Muscle of arm (tissue), 14 donors: ENCODE results near the gene ACTL8. TPM values are rescaled to one million over a fixed set of nuclear protein-coding genes. Genes with fewer than 3 reads are reported as not detected.

Experiments used
- DNase-seq: peaks from one replicate; pipeline ENCODE4 v3.0.0-alpha.2; 2013
- long read RNA-seq, 11 donors: transcript quantifications; one replicate each; lab custom pipeline, GENCODE V29; 2026
- polyA plus RNA-seq, 12 donors: library from polyadenylated mRNA; unstranded; fragments of 120-200 nt; gene quantifications; one replicate each; pipeline ENCODE4 v1.2.1, GENCODE V29; 2013; ENCODE audit not compliant: insufficient read length in 12 of 12

The ACTL8 gene, protein sequence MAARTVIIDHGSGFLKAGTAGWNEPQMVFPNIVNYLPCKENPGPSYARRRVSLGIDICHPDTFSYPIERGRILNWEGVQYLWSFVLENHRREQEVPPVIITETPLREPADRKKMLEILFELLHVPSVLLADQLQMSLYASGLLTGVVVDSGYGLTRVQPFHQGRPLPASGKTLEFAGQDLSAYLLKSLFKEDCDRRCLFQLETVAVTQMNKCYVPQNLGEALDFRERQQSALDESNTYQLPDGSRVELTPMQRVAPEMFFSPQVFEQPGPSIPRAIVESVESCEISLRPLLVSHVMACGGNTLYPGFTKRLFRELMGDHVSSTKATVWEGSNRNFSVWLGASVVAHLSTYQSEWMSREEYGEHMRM
- polyA plus RNA-seq: not detected
- long read RNA-seq, donor 1: 0 reads
- long read RNA-seq, donor 2: 0 reads
- long read RNA-seq, donor 3: 0 reads
- long read RNA-seq, donor 4: 0 reads
- long read RNA-seq, donor 5: 0 reads
- long read RNA-seq, donor 6: 0 reads
- long read RNA-seq, donor 7: 0 reads
- long read RNA-seq, donor 8: 0 reads
- long read RNA-seq, donor 9: 0 reads
- long read RNA-seq, donor 10: 0 reads
- long read RNA-seq, donor 11: 0 reads

DNA sequence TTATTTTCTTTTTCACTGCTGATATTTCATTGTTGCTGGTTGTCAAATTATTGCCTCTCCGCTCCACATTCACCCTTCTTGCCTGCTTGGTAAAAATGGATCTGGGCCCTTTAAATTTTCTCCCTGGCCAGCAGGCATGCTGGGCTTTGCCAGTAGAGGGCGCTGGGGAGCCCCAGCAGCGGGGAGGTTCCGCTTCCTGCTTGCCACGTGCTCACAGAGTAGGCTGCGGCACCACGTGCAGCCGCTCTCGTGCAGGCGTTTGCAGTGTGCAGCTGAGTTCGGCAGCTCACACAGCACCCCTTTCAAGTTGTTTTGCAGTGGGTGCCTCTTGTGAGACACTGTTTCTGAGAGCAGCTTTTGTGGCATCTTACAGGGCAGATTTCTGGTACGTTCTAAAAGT, at the start of gene ACTL8:
TSS of gene ACTL8 (plus strand) at position 214 of the 400 bp plus-strand sequence. CDS start 67,676 bp downstream, outside the sequence.
- no peak for DNase-seq

DNA sequence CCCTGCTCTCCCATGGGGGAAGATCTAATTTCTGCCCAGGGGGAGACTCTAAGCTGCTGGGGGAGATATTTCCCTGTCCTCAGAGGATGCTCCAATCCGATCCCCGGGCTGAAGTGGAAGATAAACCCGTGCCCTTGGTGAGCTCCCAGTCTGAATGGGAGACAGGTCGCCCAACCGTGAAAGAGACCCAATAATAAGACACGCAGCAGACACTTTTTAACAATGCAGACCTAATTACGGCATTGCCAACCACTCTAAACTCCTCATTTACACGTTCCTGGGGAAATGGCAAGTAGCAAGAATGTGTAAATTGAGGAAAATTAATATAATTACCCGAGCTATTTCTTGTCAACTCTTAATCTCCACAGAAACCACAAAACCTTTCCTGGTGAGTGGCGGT, 48.7 kb upstream of the ACTL8 start:
- no peak for DNase-seq

DNA sequence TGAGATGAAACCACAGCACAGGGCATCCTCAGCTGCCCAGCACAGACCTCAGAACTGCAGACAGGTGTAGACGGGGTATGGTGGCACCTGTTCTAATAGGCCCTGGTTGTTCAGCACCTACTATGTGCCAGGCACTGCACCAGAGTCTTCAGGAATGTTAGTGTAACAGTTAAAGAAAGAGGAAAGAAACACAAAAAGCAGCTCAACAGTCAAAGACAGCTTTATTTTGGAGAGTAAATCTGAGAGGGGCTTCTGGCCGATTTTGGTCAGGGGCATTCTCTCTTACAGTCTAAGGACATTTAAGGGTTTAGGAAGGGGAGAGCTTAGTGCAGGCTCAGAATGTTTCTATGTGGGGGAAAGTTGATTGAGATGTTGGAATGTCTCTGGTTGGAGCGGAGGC, 45.2 kb upstream of the ACTL8 start:
- DNase-seq: no peak

DNA sequence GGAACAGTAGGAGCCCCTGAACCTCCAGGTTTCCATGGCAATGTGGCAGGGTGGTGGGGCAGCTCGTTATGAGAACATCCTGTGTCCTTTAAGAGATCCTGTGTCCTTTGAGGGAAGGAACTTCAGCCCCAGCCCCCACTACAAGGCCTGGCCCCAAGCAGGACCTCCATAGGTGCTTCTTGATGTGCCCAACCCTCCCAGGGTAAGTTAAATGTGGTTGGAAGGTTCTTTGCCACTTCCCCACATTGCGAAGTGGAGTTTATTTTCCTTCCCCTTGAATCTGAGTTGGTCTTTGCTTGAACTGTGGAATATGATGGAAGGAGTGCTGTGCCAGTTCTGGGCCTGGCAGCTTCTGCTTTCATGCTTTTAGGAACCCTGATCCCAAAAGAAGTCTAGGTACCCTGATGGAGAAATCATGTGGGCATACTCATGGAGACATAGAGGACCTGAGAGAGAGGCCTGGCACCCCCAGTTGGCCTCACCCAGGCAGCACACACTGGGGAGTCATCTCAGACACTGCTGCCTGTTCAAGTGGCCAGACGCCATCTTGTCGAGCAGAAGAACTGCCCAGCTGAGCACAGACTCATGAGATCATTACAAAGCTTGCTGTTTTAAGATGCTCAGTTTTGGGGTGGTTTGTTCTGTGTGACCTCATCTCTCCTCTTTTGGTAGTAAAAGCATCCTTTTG, 44.1 kb upstream of the ACTL8 start:
- no peak for DNase-seq

DNA sequence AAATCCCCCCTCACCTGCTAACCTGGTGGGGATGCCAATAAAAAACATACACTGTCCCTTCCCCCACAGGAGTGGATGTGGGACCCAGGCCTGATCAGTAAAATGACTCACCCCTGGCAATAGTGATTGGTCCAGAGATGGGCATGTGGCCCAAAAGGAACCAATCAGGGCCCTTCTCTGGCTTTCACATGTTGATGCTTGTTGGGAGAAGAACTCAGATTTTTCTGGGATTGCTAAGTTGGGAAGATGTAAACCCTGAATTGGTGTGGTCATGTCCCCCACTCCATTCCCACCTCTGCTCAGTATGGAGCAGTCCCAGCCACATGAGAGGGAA, 43.6 kb upstream of the ACTL8 start:
- no peak for DNase-seq

DNA sequence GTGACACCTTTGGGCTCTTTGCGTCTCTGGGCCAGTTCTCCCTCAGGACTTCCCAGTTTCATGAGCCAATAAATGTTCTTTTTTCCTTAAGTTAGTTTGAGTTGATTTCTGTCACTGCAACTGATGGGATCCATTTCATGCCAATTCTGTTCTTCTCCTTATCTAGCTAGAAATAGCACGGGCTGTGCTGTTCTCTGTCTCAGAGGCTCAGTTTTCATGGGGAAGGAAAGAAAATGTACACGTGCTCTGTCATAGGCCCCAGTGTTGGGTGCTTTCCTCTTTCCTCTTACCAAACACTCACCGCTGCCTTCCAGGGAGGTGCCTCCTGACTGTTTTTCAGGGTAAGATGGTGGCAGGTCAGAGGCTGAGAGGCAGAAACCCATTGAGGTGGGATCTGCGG, 43.2 kb upstream of the ACTL8 start:
- no peak for DNase-seq

DNA sequence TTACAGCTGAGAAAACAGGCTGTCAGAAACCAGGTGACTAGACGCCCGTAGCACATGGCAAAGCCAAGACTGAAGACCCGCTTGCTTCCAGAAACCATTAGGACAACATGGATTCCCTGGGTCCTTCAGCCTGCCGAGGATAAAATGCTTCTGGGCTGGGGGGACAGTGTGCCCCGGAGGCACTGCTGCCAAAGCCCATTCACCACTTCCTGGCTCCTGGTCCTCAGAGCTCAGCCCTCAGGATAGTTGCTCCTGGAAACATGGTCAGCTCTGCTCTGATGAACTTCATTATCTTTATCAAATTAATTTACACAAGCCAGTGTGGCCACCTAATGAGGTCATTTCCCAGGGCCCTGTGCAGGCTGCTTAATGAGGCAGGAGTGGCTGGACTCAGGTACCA, 41.1 kb upstream of the ACTL8 start:
- DNase-seq: no peak

DNA sequence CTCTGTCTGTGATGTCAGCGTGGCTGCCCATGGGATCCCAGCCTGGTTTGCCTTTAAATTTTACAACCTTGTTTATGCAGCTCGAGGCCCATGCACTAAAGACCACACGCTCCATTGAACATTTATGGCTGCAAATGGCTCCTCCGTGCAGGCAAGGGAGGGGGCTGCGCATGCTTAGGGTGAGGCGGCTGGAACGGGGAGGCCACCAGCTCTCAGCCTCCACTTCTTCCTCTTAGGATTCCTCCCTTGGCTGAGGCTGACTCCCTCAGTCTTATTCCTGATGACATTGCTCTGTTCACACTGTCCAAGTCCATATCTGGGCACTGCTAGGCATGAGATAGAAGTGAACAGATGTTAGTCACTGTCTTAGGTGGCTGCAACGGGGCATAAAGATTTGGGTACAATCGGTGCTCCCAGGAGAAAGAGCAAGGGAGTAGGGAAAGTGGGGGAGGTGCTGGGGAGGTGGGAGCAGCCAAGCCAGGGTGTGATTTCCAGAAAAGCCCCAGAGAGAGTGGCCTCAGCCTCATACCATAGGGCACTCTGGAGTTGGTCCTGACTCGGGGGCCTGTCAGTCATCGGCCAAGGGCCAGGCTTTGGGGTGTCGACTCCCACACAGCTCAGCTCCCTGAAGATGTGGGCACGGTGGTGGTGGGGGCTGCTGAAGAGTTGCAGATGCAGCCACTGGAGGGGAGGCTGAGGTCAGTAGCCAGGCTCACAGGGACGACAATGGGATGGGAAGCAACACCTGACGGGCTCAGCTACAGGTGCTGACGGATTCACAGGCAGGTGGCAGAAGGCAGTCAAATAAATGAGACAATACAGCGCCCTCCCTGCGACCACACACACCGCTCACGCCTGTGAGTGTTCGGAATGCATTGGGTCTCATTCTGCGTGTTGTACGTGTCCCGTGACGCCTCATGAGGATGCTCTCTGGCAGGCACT, 37.3 kb upstream of the ACTL8 start:
- no peak for DNase-seq

DNA sequence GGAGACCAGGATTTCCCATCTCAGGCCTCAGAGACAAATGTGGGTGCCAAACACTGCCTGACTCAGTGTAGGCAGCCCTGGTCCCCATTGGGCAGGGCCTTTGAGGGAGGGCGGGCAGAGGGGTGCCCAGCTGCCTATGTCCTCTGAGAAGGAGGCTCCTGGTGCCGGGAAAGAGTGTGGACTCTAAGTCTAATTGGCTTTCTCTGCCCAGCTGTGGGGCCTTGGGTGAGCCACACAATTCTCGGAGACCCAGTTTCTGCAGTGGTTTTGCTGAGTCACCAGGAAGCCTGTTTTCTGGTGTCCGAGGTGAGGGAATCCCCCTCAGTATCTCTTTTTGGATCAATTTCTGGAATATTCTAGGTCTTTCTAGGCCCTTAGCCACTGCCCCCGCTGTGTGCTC, 35.3 kb upstream of the ACTL8 start:
- DNase-seq: no peak

DNA sequence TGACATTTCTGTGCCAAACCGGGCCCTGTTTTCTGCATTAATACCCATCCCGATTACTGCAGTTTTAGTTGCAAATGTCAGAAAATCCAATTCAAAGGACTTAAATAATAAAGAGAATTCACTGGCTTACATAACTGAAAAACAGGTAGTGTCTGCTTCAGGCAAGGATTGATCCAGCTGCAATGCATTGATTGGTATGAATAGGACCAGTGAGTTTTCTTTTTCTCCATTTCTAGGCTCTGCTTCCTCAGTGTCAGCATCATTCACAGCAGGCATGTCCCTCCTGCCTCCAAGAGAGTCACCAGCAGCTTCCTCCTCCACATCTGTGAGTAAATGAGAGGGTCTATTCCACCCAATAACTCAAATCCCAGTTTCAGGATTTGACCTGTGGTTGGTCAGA, 33.7 kb upstream of the ACTL8 start:
- no peak for DNase-seq

DNA sequence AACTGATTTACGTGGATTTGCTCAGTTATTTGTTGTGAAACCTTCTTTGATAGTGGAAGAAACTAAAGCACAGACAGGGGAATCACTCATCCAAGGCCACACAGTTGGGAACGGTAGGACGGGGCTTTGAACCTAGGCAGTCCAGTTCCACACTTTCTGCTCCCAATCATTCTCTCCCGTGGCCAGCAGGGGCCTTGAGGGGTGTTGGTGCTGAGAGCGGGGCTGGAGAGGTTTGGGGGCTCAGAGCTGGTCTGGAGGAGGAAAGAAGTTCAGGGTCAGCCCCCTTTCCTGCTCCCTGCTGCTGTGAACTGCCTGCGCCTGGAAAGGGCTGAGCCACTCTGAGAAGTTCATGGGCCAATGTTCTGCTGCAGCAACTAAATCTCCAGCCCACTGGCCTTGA, 31.4 kb upstream of the ACTL8 start:
- no peak for DNase-seq

DNA sequence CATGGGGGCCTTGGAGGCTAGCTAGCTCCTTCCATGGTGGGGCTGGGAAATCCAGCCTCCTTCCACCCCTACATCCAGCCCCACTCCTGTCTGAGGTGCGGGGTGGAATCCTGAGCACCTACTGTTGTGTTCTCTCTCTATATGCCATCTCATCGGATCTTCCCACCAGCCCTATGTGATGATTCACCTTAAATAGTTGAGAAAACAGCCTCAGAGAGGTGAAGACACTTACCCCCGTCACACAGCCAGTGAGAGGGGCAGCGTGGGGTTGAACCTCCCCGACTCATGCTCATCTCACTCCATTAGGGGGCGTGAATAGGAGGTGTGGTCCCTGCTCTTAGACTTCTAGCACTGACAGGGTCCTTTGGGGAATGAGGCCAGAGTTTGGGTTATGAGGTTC, 31.0 kb upstream of the ACTL8 start:
- DNase-seq: no peak

DNA sequence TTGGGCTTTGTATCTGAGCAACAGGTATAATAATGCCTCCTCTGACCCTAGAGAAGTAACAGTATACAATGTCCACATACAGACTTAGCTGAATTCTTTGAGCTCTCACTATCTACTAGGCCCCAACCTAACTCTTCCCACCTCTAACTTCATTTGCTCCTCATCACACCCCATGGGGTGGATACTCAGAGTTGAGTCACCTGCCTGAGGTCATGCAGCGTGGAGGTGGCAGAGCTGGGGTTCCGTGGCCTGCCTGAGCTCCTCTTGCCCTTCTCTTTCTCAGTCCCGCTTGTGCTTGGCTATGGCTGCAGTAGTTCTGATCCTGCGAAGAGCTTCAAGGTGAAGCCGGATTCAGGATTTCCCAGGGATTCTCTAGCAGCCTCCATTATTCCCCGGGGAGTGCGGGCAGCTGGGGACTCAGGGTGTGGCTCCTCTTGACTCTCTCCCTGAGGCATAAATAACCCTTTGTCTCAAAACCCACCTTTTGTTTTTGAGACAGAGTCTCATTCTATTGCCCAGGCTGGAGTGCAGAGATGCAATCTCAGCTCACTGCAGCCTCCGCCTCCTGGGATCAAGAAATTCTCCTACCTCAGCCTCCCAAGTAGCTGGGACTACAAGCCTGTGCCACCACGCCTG, 29.9 kb upstream of the ACTL8 start:
- DNase-seq: no peak

DNA sequence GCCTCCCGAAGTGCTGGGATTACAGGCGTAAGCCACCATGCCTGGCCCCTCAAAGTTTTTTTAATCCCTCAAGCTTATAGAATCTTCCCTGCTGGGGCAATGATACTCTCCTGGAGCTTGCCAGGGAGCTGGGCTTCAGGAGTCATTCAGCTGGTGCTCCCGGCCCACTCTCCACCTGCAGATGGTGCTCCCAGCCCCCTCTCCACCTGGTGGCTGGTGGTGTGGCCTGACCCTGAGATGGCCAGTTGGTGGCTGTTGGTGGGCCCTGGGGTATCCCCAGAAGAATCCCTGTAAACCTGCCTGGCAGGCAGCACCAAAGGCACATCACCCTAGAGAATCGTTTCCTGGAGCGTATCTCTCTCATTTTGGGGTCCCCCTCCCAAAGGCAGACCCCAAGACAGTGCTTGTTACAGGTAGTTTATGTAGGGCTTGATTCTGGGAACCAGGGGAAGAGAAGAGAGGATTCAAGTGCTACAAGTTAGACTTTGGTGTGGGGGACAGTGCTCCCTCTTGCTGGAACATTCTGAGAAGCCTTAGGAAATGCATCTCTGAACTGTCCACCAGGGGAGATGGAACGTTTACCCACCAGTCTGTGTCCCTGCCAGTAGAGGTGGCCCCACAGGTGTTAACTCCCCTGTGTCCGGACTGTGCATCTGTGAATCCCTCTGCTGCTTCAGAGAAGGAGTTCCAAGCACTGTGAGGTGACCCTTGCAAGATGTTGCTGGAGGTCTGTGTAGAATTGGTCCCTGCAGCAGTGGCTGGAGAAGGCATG, 29.1 kb upstream of the ACTL8 start:
- DNase-seq: no peak

DNA sequence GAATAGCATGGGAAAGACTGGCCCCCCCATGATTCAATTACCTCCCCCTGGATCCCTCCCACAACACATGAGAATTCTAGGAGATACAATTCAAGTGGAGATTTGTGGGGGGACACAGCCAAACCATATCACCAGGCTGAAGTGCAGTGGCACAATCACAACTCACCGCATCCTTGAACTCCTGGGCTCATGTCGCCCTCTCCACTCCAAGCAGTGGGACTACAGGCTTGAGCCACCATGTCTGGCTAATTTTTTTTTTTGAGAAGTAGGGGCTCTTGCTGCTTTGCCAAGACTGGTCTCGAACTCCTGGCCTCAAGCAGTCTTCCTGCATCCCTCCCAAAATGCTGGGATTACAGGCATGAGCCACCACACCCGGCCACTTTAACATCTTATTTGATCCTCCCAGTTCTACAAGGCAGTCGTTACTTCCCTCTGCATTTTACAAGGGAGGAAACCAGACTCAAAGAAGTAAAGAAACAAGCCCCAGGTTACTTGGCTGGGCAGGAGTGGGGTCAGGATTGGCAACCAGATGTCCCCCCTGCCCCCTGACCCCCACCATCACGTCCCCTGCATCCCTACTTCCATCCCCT, 26.9 kb upstream of the ACTL8 start:
- DNase-seq: no peak

DNA sequence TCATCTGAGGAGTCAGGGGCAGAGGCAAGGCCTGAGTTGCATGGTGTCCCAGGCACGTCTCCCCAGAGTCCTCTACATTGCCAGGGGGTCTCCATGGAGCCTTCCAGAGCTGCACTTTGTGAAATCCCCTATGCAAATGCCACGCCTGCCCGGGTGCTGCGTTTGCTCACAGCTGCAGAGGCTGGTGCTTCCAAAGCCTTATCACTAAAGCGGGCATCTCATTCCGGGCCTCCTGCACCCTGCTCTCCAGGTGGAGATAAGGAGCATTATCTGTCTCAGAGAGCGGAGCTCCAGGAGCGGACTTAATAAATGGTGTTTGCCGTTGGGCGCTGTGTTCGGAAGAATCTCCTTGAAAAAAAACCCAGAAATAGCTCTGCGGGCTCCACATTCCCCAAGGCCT, 25.9 kb upstream of the ACTL8 start:
- DNase-seq: no peak

DNA sequence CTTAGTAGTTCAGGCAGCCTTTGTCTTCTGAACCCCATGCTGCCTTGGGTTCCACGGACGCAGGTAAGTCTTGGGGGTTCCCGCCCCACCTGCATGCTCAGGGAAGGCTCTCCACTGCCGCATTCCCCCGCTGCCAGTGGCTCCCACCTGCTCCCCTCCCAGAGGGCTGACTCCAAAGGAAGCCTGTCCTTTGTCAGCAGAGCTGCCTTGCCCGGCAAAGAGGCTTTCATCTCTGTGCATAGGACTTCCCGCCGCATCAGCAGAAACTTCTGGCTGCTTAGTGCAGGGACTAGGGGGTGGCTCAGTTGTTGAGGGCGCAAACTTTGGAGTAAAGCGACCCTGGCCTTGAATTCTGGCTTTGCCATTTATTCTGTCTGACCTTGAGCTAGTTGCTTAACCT, 25.2 kb upstream of the ACTL8 start:
- DNase-seq: no peak

DNA sequence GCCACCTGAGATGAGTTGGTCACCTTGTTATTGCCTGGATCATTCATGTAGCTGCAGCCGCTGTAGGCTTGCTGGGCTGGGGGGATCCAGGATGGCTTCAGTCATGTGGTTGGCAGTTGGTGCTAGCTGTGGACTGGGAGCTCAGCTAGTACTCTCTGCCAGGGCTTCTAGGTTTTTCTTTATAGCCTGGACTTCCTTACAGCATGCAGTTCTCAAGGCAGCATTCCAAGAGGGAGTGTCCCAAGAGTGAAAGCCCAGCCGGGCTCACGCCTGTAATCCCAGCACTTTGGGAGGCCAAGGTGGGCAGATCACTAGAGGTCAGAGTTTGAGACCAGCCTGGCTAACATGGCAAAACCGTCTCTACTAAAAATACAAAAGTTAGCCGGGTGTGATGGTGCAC, 23.7 kb upstream of the ACTL8 start:
- DNase-seq: no peak

DNA sequence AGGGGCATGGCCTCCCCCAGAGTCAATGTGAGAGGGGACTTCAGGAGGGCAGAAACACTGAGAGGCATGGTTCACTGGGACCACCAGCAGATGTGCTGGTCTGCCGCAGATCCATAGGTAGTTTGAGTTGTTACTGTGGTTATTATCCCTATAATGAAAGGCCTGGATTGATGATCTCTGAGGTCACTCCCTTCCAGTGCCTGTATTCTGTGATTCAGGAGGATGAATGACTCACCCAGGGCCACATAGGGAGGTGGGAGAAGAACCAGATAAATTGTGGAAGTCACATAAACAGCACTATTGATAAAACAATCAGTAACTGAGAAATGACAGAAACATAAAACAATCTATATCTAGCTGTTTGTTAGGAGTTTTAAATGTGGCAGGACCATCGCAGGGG, 22.7 kb upstream of the ACTL8 start:
- DNase-seq: no peak

DNA sequence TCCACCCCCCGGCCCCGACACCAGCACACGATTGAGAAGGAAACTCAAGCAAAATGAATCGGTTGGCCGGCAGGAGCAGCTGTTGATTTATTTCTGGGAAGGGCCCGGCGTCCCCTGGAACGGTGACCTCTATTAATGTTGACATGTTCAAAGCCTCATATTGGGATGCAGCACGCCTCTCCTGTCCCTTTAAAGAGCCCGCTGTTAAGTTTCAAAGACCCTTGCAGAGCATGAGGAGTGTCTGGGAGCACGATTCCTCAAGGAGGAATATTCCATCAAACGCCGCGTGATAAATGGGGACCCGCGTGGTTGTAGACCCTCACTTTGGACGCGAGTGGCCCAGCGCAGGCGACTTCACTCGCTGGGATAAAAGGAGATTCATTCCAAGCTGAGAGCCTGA, 21.5 kb upstream of the ACTL8 start:
- DNase-seq: no peak
